ENCODE data around the gene C19orf67. TPM values are rescaled to one million over a fixed set of nuclear protein-coding genes. Genes with fewer than 3 reads are reported as not detected.

The C19orf67 gene
- total and polyA plus RNA-seq, 2 of the 13 experiments (the other 11 are each of a cell fraction or from before 2014, with no cell fraction given) = 0.11 to 0.32 TPM

DNA sequence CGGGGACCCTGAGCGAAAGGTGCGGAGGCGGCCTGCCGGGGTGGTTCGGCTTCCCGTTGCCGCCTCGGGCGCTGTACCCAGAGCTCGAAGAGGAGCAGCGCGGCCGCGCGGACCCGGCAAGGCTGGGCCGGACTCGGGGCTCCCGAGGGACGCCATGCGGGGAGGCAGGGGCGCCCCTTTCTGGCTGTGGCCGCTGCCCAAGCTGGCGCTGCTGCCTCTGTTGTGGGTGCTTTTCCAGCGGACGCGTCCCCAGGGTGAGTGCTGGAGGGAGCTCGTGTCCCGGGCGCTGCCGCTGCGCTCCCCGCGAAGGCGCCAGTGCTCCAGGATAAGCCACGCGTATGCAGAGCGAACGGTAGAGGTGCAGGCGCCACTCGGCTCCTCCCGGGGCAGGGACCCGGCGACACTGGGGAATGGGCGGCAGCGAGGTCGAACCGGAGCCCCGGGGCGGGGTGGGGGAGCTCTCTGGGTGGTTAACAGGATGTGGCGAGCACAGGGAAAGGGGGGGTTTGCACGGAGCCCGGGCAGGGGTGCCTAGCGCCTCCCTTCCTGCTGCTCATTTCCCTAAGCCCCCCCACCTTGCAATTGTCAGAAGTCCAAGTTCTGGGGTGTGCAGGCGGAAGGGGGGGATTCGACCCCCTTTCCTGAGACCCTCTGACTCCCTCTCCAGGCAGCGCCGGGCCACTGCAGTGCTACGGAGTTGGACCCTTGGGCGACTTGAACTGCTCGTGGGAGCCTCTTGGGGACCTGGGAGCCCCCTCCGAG lies 53.7 kb downstream of the C19orf67 start, which contains the start of gene IL27RA (continued):
- TF ChIP-seq, protein P1, sequence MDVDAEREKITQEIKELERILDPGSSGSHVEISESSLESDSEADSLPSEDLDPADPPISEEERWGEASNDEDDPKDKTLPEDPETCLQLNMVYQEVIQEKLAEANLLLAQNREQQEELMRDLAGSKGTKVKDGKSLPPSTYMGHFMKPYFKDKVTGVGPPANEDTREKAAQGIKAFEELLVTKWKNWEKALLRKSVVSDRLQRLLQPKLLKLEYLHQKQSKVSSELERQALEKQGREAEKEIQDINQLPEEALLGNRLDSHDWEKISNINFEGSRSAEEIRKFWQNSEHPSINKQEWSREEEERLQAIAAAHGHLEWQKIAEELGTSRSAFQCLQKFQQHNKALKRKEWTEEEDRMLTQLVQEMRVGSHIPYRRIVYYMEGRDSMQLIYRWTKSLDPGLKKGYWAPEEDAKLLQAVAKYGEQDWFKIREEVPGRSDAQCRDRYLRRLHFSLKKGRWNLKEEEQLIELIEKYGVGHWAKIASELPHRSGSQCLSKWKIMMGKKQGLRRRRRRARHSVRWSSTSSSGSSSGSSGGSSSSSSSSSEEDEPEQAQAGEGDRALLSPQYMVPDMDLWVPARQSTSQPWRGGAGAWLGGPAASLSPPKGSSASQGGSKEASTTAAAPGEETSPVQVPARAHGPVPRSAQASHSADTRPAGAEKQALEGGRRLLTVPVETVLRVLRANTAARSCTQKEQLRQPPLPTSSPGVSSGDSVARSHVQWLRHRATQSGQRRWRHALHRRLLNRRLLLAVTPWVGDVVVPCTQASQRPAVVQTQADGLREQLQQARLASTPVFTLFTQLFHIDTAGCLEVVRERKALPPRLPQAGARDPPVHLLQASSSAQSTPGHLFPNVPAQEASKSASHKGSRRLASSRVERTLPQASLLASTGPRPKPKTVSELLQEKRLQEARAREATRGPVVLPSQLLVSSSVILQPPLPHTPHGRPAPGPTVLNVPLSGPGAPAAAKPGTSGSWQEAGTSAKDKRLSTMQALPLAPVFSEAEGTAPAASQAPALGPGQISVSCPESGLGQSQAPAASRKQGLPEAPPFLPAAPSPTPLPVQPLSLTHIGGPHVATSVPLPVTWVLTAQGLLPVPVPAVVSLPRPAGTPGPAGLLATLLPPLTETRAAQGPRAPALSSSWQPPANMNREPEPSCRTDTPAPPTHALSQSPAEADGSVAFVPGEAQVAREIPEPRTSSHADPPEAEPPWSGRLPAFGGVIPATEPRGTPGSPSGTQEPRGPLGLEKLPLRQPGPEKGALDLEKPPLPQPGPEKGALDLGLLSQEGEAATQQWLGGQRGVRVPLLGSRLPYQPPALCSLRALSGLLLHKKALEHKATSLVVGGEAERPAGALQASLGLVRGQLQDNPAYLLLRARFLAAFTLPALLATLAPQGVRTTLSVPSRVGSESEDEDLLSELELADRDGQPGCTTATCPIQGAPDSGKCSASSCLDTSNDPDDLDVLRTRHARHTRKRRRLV (CRISPR knock-in tag; IDR thresholded peaks at IDR 0.05) = 0 out of 2 replicates have a peak, but pooled peaks have one; percentile 52
- TF ChIP-seq, protein P2, sequence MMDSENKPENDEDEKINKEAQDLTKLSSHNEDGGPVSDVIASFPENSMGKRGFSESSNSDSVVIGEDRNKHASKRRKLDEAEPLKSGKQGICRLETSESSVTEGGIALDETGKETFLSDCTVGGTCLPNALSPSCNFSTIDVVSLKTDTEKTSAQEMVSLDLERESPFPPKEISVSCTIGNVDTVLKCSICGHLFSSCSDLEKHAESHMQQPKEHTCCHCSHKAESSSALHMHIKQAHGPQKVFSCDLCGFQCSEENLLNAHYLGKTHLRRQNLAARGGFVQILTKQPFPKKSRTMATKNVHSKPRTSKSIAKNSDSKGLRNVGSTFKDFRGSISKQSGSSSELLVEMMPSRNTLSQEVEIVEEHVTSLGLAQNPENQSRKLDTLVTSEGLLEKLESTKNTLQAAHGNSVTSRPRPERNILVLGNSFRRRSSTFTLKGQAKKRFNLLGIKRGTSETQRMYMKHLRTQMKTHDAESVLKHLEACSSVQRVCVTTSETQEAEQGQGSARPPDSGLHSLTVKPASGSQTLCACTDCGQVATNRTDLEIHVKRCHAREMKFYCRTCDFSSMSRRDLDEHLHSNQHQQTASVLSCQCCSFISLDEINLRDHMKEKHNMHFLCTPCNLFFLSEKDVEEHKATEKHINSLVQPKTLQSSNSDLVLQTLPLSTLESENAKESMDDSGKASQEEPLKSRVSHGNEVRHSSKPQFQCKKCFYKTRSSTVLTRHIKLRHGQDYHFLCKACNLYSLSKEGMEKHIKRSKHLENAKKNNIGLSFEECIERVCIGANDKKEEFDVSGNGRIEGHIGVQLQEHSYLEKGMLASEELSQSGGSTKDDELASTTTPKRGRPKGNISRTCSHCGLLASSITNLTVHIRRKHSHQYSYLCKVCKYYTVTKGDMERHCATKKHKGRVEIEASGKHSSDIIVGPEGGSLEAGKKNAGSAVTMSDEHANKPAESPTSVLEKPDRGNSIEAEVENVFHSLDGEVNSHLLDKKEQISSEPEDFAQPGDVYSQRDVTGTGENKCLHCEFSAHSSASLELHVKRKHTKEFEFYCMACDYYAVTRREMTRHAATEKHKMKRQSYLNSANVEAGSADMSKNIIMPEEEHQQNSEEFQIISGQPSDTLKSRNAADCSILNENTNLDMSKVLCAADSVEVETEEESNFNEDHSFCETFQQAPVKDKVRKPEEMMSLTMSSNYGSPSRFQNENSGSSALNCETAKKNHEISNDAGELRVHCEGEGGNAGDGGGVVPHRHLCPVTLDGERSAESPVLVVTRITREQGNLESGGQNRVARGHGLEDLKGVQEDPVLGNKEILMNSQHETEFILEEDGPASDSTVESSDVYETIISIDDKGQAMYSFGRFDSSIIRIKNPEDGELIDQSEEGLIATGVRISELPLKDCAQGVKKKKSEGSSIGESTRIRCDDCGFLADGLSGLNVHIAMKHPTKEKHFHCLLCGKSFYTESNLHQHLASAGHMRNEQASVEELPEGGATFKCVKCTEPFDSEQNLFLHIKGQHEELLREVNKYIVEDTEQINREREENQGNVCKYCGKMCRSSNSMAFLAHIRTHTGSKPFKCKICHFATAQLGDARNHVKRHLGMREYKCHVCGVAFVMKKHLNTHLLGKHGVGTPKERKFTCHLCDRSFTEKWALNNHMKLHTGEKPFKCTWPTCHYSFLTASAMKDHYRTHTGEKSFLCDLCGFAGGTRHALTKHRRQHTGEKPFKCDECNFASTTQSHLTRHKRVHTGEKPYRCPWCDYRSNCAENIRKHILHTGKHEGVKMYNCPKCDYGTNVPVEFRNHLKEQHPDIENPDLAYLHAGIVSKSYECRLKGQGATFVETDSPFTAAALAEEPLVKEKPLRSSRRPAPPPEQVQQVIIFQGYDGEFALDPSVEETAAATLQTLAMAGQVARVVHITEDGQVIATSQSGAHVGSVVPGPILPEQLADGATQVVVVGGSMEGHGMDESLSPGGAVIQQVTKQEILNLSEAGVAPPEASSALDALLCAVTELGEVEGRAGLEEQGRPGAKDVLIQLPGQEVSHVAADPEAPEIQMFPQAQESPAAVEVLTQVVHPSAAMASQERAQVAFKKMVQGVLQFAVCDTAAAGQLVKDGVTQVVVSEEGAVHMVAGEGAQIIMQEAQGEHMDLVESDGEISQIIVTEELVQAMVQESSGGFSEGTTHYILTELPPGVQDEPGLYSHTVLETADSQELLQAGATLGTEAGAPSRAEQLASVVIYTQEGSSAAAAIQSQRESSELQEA (CRISPR knock-in tag; IDR thresholded peaks at IDR 0.05; ENCODE audit: not compliant biosample characterization) = peak; percentile 76
- no peak for TF ChIP-seq NONO (IDR thresholded peaks at IDR 0.05)
- 0 out of 2 replicates have a peak, but pooled peaks have one; percentile 29 for TF ChIP-seq NONO (CRISPR knock-in tag; conservative IDR thresholded peaks at IDR 0.05)
- TF ChIP-seq ZBTB42 (CRISPR knock-in tag; IDR thresholded peaks at IDR 0.05) = no peak
- no peak for TF ChIP-seq MEF2D (CRISPR knock-in tag; IDR thresholded peaks at IDR 0.05)
- TF ChIP-seq ZNF720 (CRISPR knock-in tag; IDR thresholded peaks at IDR 0.05) = no peak
- no peak for TF ChIP-seq JARID2 (CRISPR knock-in tag; IDR thresholded peaks at IDR 0.05; ENCODE audit: insufficient replicate concordance)
- TF ChIP-seq NFATC3 (CRISPR knock-in tag; IDR thresholded peaks at IDR 0.05) = no peak; the same call in 1 of the 2 replicates
- TF ChIP-seq ARNT (IDR thresholded peaks at IDR 0.05) = no peak
- TF ChIP-seq DPF2 (CRISPR knock-in tag; IDR thresholded peaks at IDR 0.05; ENCODE audit: borderline replicate concordance, low read depth) = no peak
- TF ChIP-seq TOE1 (CRISPR knock-in tag; IDR thresholded peaks at IDR 0.05) = no peak
- no peak for TF ChIP-seq RAD51 (IDR thresholded peaks at IDR 0.05; ENCODE audit: borderline replicate concordance)
- TF ChIP-seq ZNF75D (CRISPR knock-in tag; IDR thresholded peaks at IDR 0.05; ENCODE audit: borderline replicate concordance) = no peak
- peak; percentile 59; the same call in 1 of the 2 replicates for TF ChIP-seq ARNT2 (CRISPR knock-in tag; IDR thresholded peaks at IDR 0.05; ENCODE audit: low read depth)
- TF ChIP-seq ZNF619 (CRISPR knock-in tag; IDR thresholded peaks at IDR 0.05) = 0 out of 2 replicates have a peak, but pooled peaks have one; percentile 39
- no peak for TF ChIP-seq RXRB (CRISPR knock-in tag; IDR thresholded peaks at IDR 0.05; ENCODE audit: borderline replicate concordance)
